HepG2 (cell line): ENCODE results near the gene ADAMTS17. TPM values are rescaled to one million over a fixed set of nuclear protein-coding genes. Genes with fewer than 3 reads are reported as not detected.

Source experiments
- ATAC-seq: fragments of 200-7000 bp; cut with Tn5 transposase; 3 replicates; pipeline ENCODE4 v1.9.1; 2020; ENCODE audit warnings: mild to moderate bottlenecking, moderate library complexity
- BruUV-seq: library from RNA; stranded (reverse); fragments of 400-500 nt; replicated peaks from 2 replicates; lab custom pipeline; 2021; lab: Mats Ljungman, UMichigan
- CTCF ChIA-PET: fragments of 300-600 bp; formaldehyde crosslinking; extraction: SDS; loops from one replicate; lab custom pipeline; 2021; ENCODE audit warnings: low total read pairs, inconsistent platforms, low intra/inter-chr PET ratio; lab: Yijun Ruan, JAX
- POLR2A ChIA-PET: fragments of 350-600 bp; sonication (Branson Sonifier 250); formaldehyde crosslinking; loops from one replicate; lab custom pipeline; 2020; ENCODE audit warnings: antibody characterized with exemption, inconsistent platforms; lab: Yijun Ruan, JAX
- DNase-seq: peaks from one replicate; pipeline ENCODE4 v3.0.0-alpha.2; 2015; ENCODE audit warnings: low spot score
- FAIRE-seq: peaks from 3 replicates; lab custom pipeline; 2011; peaks lifted over from hg19 to GRCh38; lab: Jason Lieb, UNC
- H2AFZ ChIP-seq: one replicate; pipeline ENCODE4 v1.6.1; 2011; ENCODE audit warnings: low read length, inconsistent platforms
- H3K27ac ChIP-seq: fragments of 300-600 bp; 3 replicates; pipeline ENCODE4 v1.8.0; 2011; ENCODE audit warnings: mixed run types, mild to moderate bottlenecking, mixed read lengths, low read length, inconsistent platforms; ENCODE audit not compliant: insufficient read depth; ENCODE audit errors: extremely low read length
- H3K27me3 ChIP-seq, 2 experiments: fragments of 200-600 bp in 1 of 2; 2 replicates in 1 of 2; 3 replicates in 1 of 2; pipeline versions ENCODE4 v1.6.0 to v1.8.0; 2011; ENCODE audit warnings: low read length in 2 of 2, mild to moderate bottlenecking in 2 of 2, moderate library complexity in 2 of 2, inconsistent platforms in 1 of 2; ENCODE audit not compliant: insufficient read depth in 2 of 2, control insufficient read depth in 1 of 2
- H3K36me3 ChIP-seq, 2 experiments: fragments of 200-600 bp in 1 of 2; replicated peaks in 1 of 2; 2 replicates in 1 of 2; 3 replicates in 1 of 2; pipeline versions ENCODE4 v1.5.1 to v1.8.0; 2011; ENCODE audit warnings: low read length in 2 of 2, inconsistent platforms in 1 of 2; ENCODE audit not compliant: insufficient read depth in 2 of 2, control insufficient read depth in 1 of 2
- H3K4me1 ChIP-seq: 2 replicates; pipeline ENCODE4 v1.5.1; 2012; ENCODE audit warnings: low read length, inconsistent platforms; ENCODE audit not compliant: insufficient read depth
- H3K4me2 ChIP-seq: 2 replicates; pipeline ENCODE4 v1.6.0; 2011; ENCODE audit warnings: low read depth, low read length, inconsistent platforms
- H3K4me3 ChIP-seq, 3 experiments: fragments of 200-600 bp in 1 of 3; sonication (generic), shearing (Covaris generic) in 1 of 3; replicated peaks in 1 of 3; 2 replicates each; pipeline ENCODE4 v1.5.1; 2011 to 2016; ENCODE audit warnings: low read length in 3 of 3, inconsistent platforms in 2 of 3, low read depth in 2 of 3, mild to moderate bottlenecking in 2 of 3, control low read depth in 1 of 3, mixed read lengths in 1 of 3; ENCODE audit not compliant: insufficient read depth in 1 of 3
- H3K79me2 ChIP-seq: one replicate; pipeline ENCODE4 v1.6.1; 2011; ENCODE audit warnings: low read length, inconsistent platforms; ENCODE audit not compliant: insufficient read depth
- H3K9ac ChIP-seq: 2 replicates; pipeline ENCODE4 v1.6.0; 2011; ENCODE audit warnings: mild to moderate bottlenecking, low read depth, low read length, inconsistent platforms; ENCODE audit not compliant: insufficient read depth
- H3K9me3 ChIP-seq: 2 replicates; pipeline ENCODE4 v1.5.1; 2012; ENCODE audit warnings: mild to moderate bottlenecking, low read length
- H4K20me1 ChIP-seq: 2 replicates; pipeline ENCODE4 v1.6.0; 2011; ENCODE audit warnings: inconsistent platforms, mild to moderate bottlenecking, low read length, moderate library complexity; ENCODE audit not compliant: insufficient read depth
- BORCS8-MEF2B ChIP-seq: sonication (generic); formaldehyde crosslinking; IDR thresholded peaks from 2 replicates; pipeline ENCODE4 v1.8.0; 2022; ENCODE audit warnings: mild to moderate bottlenecking, missing genetic modification reagents
- IKZF4 ChIP-seq: sonication (generic); formaldehyde crosslinking; IDR thresholded peaks from 2 replicates; pipeline ENCODE4 v1.5.1; 2020; ENCODE audit warnings: borderline replicate concordance, mild to moderate bottlenecking, low read depth, missing genetic modification reagents; ENCODE audit errors: not compliant biosample characterization
- KDM4B ChIP-seq: sonication (generic); formaldehyde crosslinking; IDR thresholded peaks from 2 replicates; pipeline ENCODE4 v1.4.0; 2020; ENCODE audit warnings: missing genetic modification reagents
- MYNN ChIP-seq: sonication (generic); formaldehyde crosslinking; IDR thresholded peaks from 2 replicates; pipeline ENCODE4 v1.4.0; 2020; ENCODE audit warnings: mild to moderate bottlenecking, low read depth, missing genetic modification reagents
- NFATC3 ChIP-seq: sonication (generic); formaldehyde crosslinking; IDR thresholded peaks from 2 replicates; pipeline ENCODE4 v1.5.1; 2020; ENCODE audit warnings: mild to moderate bottlenecking, missing genetic modification reagents
- RCOR2 ChIP-seq: IDR thresholded peaks from 2 replicates; pipeline ENCODE4 v1.6.1; 2016; ENCODE audit warnings: missing biosample characterization, missing genetic modification reagents
- ZKSCAN1 ChIP-seq: fragments of 150-350 bp; IDR thresholded peaks from 2 replicates; pipeline ENCODE4 v1.6.1; 2014; ENCODE audit warnings: low read length
- ZNF136 ChIP-seq: sonication (generic); formaldehyde crosslinking; IDR thresholded peaks from 2 replicates; pipeline ENCODE4 v1.8.1; 2022; ENCODE audit warnings: low read depth, mild to moderate bottlenecking, moderate library complexity, missing genetic modification reagents
- ZNF253 ChIP-seq: sonication (generic); formaldehyde crosslinking; IDR thresholded peaks from 2 replicates; pipeline ENCODE4 v1.8.0; 2022; ENCODE audit warnings: mild to moderate bottlenecking, missing genetic modification reagents, borderline replicate concordance
- ZNF614 ChIP-seq: IDR thresholded peaks from 2 replicates; pipeline ENCODE4 v1.6.1; 2018; ENCODE audit warnings: missing biosample characterization, missing genetic modification reagents, inconsistent platforms, borderline replicate concordance
- ZNF615 ChIP-seq: sonication (generic); formaldehyde crosslinking; IDR thresholded peaks from 2 replicates; pipeline ENCODE4 v1.5.0; 2020; ENCODE audit warnings: mild to moderate bottlenecking, missing genetic modification reagents, borderline replicate concordance
- ZSCAN22 ChIP-seq: sonication (generic); formaldehyde crosslinking; IDR thresholded peaks from 2 replicates; pipeline ENCODE4 v1.4.0; 2020; ENCODE audit warnings: mild to moderate bottlenecking, missing genetic modification reagents
- WGBS: methylation state at CpG from one replicate; pipeline ENCODE4 v1.1.6; 2017; ENCODE audit warnings: low lambda C conversion rate; 5-methylcytosine and 5-hydroxymethylcytosine counted together
- in situ Hi-C: cut with HindIII; loops from 2 replicates; pipeline ENCODE4 v1.10.0; 2017; ENCODE audit warnings: low pct_unique_long_range_greater_than_20kb; ENCODE audit not compliant: extremely low pct_ligation_motif_present
- intact Hi-C: fragments of 100-400 bp; cut with micrococcal nuclease; formaldehyde crosslinking; loops from one replicate; pipeline ENCODE4 v1.10.0; 2022; ENCODE audit not compliant: unreplicated experiment
- polyA plus RNA-seq, 8 experiments: library from polyadenylated mRNA; depleted of rRNA in 3 of 8; stranded (reverse) in 7 of 8; unstranded in 1 of 8; fragments of >200 nt; fragmentation: Illumina TruSeq in 4 of 8; extraction: Trizol in 4 of 8; gene quantifications; 2 replicates each; pipeline versions ENCODE4 v1.2.1 to v1.2.3, GENCODE V29; 2011 to 2016; ENCODE audit warnings: low read depth in 4 of 8, missing spikeins in 1 of 8, mixed read lengths in 1 of 8; ENCODE audit not compliant: insufficient read depth in 1 of 8
- total RNA-seq, 5 experiments: library from RNA; depleted of rRNA; stranded (reverse); fragments of >200 nt; fragmentation: Illumina TruSeq; extraction: Trizol; gene quantifications; 2 replicates each; pipeline ENCODE4 v1.2.3, GENCODE V29; 2016; ENCODE audit warnings: low read depth in 1 of 5
- TF ChIP-seq, protein P1 (sequence below): sonication (generic); formaldehyde crosslinking; IDR thresholded peaks from 2 replicates; pipeline ENCODE4 v1.4.0; 2020; ENCODE audit warnings: missing genetic modification reagents

ADAMTS17 gene
- total and polyA plus RNA-seq, 2 of the 13 experiments (the other 11 are each of a cell fraction or from before 2014, with no cell fraction given), result 0.02 to 0.04 TPM

GRCh38 chr15:100005013-100005412 is 336.8 kb downstream of the ADAMTS17 start:
- Histone ChIP-seq H3K9me3 (no peaks in the 10 kb centered on the region), H2AFZ (no peak overlapping the region), H3K36me3 (no peaks in the 10 kb centered on the region), H3K9ac (no peak overlapping the region), H3K27me3 (no peaks in the 10 kb centered on the region), H3K4me2 (no peak overlapping the region), H3K4me1 (no peaks in the 10 kb centered on the region), H3K4me3 (no peak overlapping the region), H3K27ac (no peak overlapping the region), H3K79me2 (no peaks in the 10 kb centered on the region), H4K20me1 (no peaks in the 10 kb centered on the region)
- no peak for FAIRE-seq
- BruUV-seq, result no TSS peak
- WGBS, result 69% methylated on average over 3 of the region's 3 CpGs
- DNase-seq, result no peak
- no peak for ATAC-seq
- POLR2A ChIA-PET, result no interaction called here
- in situ Hi-C loops, result no loop called here
- intact Hi-C loops, result no loop called here
- TF ChIP-seq RCOR2 (no peak), BORCS8-MEF2B (CRISPR knock-in tag) (no peak)
- TF ChIP-seq, all 625 proteins: peak for 0
- CTCF ChIA-PET, result no interaction called here

DNA sequence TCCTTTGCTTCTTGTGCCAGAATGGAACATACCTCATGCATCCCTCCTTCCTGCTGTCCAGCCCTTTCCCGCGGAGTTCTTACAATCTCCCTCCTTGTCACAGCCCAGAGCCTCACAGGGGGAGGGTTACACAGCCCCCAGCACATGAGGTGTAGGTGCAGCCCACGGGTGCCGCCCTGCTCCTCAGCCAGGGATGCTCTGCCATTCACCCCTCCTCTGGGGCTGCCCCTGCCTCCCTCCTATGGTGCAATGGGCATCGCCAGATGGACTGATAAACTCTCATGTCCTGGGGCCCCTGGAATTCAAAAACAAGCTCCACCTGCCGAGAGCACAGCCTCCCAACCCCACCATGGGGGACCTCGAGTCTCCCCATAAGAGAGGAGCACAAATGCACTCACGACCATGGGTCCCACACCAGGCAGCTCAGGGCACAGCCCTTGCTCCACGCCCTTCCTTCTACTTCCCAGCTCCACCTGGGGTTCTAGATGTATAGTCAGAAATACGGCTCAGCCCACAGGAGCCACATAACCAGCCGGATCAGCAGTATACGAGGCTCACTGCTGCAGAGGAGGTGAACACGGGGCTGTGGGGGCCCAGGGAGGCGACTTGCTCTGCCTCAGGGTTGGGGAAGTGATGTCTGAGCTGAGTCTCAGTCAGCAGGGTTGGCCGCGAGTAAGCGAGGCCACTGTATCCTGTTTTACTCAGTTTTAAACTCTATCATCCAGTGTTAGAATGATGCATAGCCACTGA is 338.8 kb downstream of the ADAMTS17 start:
- Histone ChIP-seq H3K4me2 (no peak overlapping the region), H3K36me3 (no peaks in the 10 kb centered on the region), H3K4me3 (no peak overlapping the region), H4K20me1 (no peaks in the 10 kb centered on the region), H3K27me3 (no peaks in the 10 kb centered on the region), H2AFZ (no peak overlapping the region), H3K27ac (no peak overlapping the region), H3K9me3 (no peaks in the 10 kb centered on the region), H3K4me1 (no peaks in the 10 kb centered on the region), H3K79me2 (no peaks in the 10 kb centered on the region), H3K9ac (no peak overlapping the region)
- in situ Hi-C loops (no loop called here), intact Hi-C loops (no loop called here)
- ATAC-seq, result no peak
- WGBS, result 37% methylated on average over 10 of the region's 17 CpGs
- BruUV-seq, result no TSS peak
- no peak for DNase-seq
- FAIRE-seq, result no peak
- CTCF ChIA-PET, result no interaction called here
- POLR2A ChIA-PET, result no interaction called here
- no peak for TF ChIP-seq ZNF136 (CRISPR knock-in tag)
- no peak for TF ChIP-seq KDM4B (CRISPR knock-in tag)
- TF ChIP-seq, protein P1, sequence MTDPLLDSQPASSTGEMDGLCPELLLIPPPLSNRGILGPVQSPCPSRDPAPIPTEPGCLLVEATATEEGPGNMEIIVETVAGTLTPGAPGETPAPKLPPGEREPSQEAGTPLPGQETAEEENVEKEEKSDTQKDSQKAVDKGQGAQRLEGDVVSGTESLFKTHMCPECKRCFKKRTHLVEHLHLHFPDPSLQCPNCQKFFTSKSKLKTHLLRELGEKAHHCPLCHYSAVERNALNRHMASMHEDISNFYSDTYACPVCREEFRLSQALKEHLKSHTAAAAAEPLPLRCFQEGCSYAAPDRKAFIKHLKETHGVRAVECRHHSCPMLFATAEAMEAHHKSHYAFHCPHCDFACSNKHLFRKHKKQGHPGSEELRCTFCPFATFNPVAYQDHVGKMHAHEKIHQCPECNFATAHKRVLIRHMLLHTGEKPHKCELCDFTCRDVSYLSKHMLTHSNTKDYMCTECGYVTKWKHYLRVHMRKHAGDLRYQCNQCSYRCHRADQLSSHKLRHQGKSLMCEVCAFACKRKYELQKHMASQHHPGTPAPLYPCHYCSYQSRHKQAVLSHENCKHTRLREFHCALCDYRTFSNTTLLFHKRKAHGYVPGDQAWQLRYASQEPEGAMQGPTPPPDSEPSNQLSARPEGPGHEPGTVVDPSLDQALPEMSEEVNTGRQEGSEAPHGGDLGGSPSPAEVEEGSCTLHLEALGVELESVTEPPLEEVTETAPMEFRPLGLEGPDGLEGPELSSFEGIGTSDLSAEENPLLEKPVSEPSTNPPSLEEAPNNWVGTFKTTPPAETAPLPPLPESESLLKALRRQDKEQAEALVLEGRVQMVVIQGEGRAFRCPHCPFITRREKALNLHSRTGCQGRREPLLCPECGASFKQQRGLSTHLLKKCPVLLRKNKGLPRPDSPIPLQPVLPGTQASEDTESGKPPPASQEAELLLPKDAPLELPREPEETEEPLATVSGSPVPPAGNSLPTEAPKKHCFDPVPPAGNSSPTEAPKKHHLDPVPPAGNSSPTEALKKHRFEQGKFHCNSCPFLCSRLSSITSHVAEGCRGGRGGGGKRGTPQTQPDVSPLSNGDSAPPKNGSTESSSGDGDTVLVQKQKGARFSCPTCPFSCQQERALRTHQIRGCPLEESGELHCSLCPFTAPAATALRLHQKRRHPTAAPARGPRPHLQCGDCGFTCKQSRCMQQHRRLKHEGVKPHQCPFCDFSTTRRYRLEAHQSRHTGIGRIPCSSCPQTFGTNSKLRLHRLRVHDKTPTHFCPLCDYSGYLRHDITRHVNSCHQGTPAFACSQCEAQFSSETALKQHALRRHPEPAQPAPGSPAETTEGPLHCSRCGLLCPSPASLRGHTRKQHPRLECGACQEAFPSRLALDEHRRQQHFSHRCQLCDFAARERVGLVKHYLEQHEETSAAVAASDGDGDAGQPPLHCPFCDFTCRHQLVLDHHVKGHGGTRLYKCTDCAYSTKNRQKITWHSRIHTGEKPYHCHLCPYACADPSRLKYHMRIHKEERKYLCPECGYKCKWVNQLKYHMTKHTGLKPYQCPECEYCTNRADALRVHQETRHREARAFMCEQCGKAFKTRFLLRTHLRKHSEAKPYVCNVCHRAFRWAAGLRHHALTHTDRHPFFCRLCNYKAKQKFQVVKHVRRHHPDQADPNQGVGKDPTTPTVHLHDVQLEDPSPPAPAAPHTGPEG (CRISPR knock-in tag), result no peak
- no peak for TF ChIP-seq MYNN (CRISPR knock-in tag)
- no peak for TF ChIP-seq ZKSCAN1
- no peak for TF ChIP-seq IKZF4
- TF ChIP-seq ZNF615 (CRISPR knock-in tag), result no peak
- no peak for TF ChIP-seq ZNF253 (CRISPR knock-in tag)
- TF ChIP-seq ZNF614 (CRISPR knock-in tag), result no peak
- TF ChIP-seq NFATC3 (CRISPR knock-in tag), result no peak
- no peak for TF ChIP-seq ZSCAN22 (CRISPR knock-in tag)
